ENCODE measurements around the gene HIC1. TPM values are rescaled to one million over a fixed set of nuclear protein-coding genes. Genes with fewer than 3 reads are reported as not detected.

The HIC1 gene
- total RNA-seq, 1 experiment from 2014 or later, result 28.8 TPM

DNA sequence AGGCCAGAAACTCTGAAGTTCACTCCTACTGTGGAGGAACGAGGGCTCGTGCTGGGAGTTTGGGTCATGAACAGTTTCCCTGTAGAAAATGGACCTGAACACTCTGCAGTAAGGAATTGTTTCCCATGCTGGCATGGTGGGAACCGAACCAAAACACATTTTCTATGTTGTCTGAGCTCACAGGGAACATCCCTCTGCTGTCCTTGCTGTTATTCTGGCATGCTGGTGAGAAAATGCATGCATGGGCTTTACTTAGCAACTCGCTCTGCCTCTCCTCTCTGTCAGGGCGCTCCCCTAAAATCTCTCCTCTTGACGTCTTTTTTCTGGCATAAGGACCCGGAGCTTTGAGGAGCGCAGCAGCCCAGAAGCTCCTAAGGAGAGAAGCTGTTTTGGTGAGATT, 35.2 kb upstream of the HIC1 start:
- H3K27me3 ChIP-seq (replicated peaks), result peaks cover 60% of the 10 kb centered on the region
- H3K4me1 ChIP-seq (replicated peaks), result peaks cover 10% of the 10 kb centered on the region
- H3K9me3 ChIP-seq (replicated peaks), result no peaks in the 10 kb centered on the region; the same call in 1 of the 2 replicates
- H3K36me3 ChIP-seq, result no peaks in the 10 kb centered on the region
- no peak overlapping the region for H3K4me3 ChIP-seq
- DNase-seq (ENCODE audit: low read depth in 1 of 2, low spot score in 2 of 2), result no peak
- no peak overlapping the region for H3K27ac ChIP-seq

DNA sequence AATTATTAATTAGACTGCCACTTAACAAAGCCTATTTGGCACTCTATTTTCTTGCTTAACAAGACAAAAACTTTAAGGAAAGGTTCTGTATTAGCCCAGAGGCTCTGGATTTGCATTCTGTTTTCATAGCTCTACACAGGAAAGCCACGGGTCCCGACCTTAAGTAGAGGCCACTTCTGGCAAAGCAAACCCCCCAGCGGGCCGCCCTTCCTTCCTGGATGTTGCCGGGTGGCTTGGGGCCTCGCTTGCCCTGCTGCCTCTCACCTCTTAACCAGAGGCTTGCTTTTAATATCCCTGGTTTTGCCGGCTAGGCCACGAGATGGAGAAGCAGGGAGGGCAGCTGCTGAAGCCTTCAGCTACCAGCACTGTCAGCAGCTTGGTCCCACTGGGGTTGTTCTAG, 34.2 kb upstream of the HIC1 start:
- Histone ChIP-seq H3K27me3 (replicated peaks) (peaks cover 70% of the 10 kb centered on the region), H3K27ac (no peak overlapping the region), H3K4me3 (no peak overlapping the region), H3K36me3 (no peaks in the 10 kb centered on the region), H3K4me1 (replicated peaks) (peaks cover 20% of the 10 kb centered on the region), H3K9me3 (replicated peaks) (no peaks in the 10 kb centered on the region; the same call in 1 of the 2 replicates)
- no peak for DNase-seq (ENCODE audit: low read depth in 1 of 2, low spot score in 2 of 2)

GRCh38 chr17:2022647-2023240, 32.2 kb upstream of the HIC1 start:
- H3K4me3 ChIP-seq, result no peak overlapping the region
- H3K9me3 ChIP-seq (replicated peaks), result no peaks in the 10 kb centered on the region; the same call in 1 of the 2 replicates
- H3K27me3 ChIP-seq (replicated peaks), result peaks cover 72% of the 10 kb centered on the region
- DNase-seq (ENCODE audit: low read depth in 1 of 2, low spot score in 2 of 2), result no peak
- H3K27ac ChIP-seq, result no peak overlapping the region
- peaks cover 26% of the 10 kb centered on the region for H3K4me1 ChIP-seq (replicated peaks)
- no peaks in the 10 kb centered on the region for H3K36me3 ChIP-seq

DNA sequence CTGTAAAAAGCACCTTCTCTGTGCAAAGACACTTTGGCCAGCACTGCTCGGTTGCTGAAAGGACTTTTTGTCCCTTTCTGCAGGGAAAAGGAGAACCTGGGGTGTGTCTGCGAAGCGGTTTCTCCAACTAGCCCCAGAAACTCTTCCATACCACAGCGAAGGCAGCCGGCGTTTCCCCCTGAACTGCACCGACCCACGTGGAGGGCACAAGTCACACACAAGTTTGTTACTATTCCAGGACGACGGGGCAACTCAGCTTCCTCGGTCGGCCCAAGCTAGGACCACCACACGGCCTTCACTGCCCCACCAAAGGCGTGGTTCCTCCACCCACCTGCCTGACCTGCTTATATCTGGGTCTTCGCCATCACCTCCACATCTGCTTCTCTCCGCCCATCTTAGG, 31.6 kb upstream of the HIC1 start:
- Histone ChIP-seq H3K4me3 (no peak overlapping the region), H3K4me1 (replicated peaks) (peaks cover 26% of the 10 kb centered on the region), H3K27me3 (replicated peaks) (peaks cover 69% of the 10 kb centered on the region), H3K9me3 (replicated peaks) (no peaks in the 10 kb centered on the region; the same call in 1 of the 2 replicates), H3K27ac (no peak overlapping the region), H3K36me3 (no peaks in the 10 kb centered on the region)
- no peak for DNase-seq (ENCODE audit: low read depth in 1 of 2, low spot score in 2 of 2)

DNA sequence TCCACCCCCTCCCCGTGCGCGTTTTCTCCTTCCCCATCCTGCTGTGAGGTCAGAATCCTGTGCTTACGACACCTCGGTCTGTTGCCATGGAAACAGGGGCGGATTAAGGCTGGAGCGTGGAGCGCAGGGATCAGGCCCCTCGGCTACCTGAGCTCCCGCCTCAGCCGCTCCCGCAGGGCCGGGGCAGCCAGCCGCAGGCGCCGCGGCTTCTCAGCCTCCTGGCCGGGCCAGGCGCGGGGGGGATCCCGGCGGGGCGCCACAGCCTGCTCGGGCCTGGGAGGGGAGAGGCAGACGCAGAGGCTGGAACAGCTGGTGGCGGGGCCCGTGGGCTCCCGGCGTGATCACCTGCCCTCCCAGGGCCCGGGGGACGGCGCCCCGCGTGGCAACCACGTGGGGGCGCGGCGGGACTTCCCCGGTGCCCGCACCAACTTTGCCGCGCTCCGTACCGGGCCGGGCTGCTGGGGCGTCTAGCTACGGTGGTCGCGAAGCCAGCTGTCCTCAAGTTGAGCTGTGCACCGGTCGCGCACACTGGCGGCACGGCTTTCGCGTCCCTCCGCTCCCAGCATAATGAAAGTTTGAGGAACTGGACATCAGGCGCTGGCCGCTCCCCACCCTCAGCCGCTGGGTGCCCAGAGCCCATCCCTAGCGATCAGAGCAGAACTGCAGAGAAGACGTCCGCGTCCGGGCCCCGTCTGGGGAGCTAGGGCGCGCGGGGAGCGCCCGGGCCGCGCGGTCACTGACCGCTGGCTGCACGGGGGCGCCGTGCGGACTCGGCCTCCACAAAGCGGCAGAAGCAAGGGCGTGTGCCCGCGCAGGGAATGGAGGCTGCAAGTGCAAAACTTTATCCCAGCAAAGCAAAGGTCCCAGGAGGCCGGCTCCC, 31.0 kb upstream of the HIC1 start:
- H3K36me3 ChIP-seq, result no peaks in the 10 kb centered on the region
- no peak overlapping the region for H3K27ac ChIP-seq
- peaks cover 62% of the 10 kb centered on the region for H3K27me3 ChIP-seq (replicated peaks)
- no peak for DNase-seq (ENCODE audit: low read depth in 1 of 2, low spot score in 2 of 2)
- H3K9me3 ChIP-seq (replicated peaks), result no peaks in the 10 kb centered on the region; the same call in 1 of the 2 replicates
- H3K4me3 ChIP-seq, result no peak overlapping the region
- H3K4me1 ChIP-seq (replicated peaks), result peaks cover 26% of the 10 kb centered on the region

- H3K4me3 ChIP-seq, result peak overlapping the region; percentile 19
- H3K27ac ChIP-seq, result no peak overlapping the region
- H3K27me3 ChIP-seq (replicated peaks), result peaks cover 55% of the 10 kb centered on the region
- DNase-seq (ENCODE audit: low read depth in 1 of 2, low spot score in 2 of 2), result no peak
- H3K36me3 ChIP-seq, result no peaks in the 10 kb centered on the region
- H3K9me3 ChIP-seq (replicated peaks), result no peaks in the 10 kb centered on the region; the same call in 1 of the 2 replicates
- peaks cover 29% of the 10 kb centered on the region for H3K4me1 ChIP-seq (replicated peaks)
Observed at GRCh38 chr17:2024572-2025219, 30.2 kb upstream of the HIC1 start.

GRCh38 chr17:2025220-2025621, 29.7 kb upstream of the HIC1 start, which contains the start of gene RTN4RL1:
Gene RTN4RL1 (minus strand): TSS chr17:2025334. CDS start chr17:2024865, 469 bp downstream.
- peak within 1 kb of the TSS; percentile 19 for H3K4me3 ChIP-seq
- DNase-seq (ENCODE audit: low read depth in 1 of 2, low spot score in 2 of 2), result no peak
- peaks cover 3% of the 10 kb centered on the region for H3K36me3 ChIP-seq
- no peak within 1 kb of the TSS for H3K27ac ChIP-seq
- peaks cover 50% of the 10 kb centered on the region for H3K27me3 ChIP-seq (replicated peaks)
- peaks cover 30% of the 10 kb centered on the region for H3K4me1 ChIP-seq (replicated peaks)
- no peaks in the 10 kb centered on the region; the same call in 1 of the 2 replicates for H3K9me3 ChIP-seq (replicated peaks)

- peak; percentile 24 to 68 for DNase-seq (ENCODE audit: low read depth in 1 of 2, low spot score in 2 of 2)
- H3K4me3 ChIP-seq, result peak overlapping the region; percentile 19
- peaks cover 45% of the 10 kb centered on the region for H3K27me3 ChIP-seq (replicated peaks)
- no peak overlapping the region for H3K27ac ChIP-seq
- H3K4me1 ChIP-seq (replicated peaks), result peaks cover 31% of the 10 kb centered on the region
- H3K9me3 ChIP-seq (replicated peaks), result no peaks in the 10 kb centered on the region; the same call in 1 of the 2 replicates
- peaks cover 3% of the 10 kb centered on the region for H3K36me3 ChIP-seq
Observed at GRCh38 chr17:2025622-2026309, 29.1 kb upstream of the HIC1 start.

GRCh38 chr17:2027528-2028233, 27.2 kb upstream of the HIC1 start:
- H3K36me3 ChIP-seq, result peaks cover 3% of the 10 kb centered on the region
- H3K4me3 ChIP-seq, result no peak overlapping the region
- H3K27ac ChIP-seq, result no peak overlapping the region
- peaks cover 35% of the 10 kb centered on the region for H3K4me1 ChIP-seq (replicated peaks)
- no peaks in the 10 kb centered on the region; the same call in 1 of the 2 replicates for H3K9me3 ChIP-seq (replicated peaks)
- peaks cover 37% of the 10 kb centered on the region for H3K27me3 ChIP-seq (replicated peaks)
- no peak for DNase-seq (ENCODE audit: low read depth in 1 of 2, low spot score in 2 of 2)

- Histone ChIP-seq H3K36me3 (peaks cover 3% of the 10 kb centered on the region), H3K27ac (no peak overlapping the region), H3K4me1 (replicated peaks) (peaks cover 35% of the 10 kb centered on the region), H3K9me3 (replicated peaks) (no peaks in the 10 kb centered on the region; the same call in 1 of the 2 replicates), H3K27me3 (replicated peaks) (peaks cover 32% of the 10 kb centered on the region), H3K4me3 (no peak overlapping the region)
- DNase-seq (ENCODE audit: low read depth in 1 of 2, low spot score in 2 of 2), result no peak
Observed at GRCh38 chr17:2028234-2028614, 26.7 kb upstream of the HIC1 start.

- no peak overlapping the region for H3K27ac ChIP-seq
- no peaks in the 10 kb centered on the region; the same call in 1 of the 2 replicates for H3K9me3 ChIP-seq (replicated peaks)
- H3K27me3 ChIP-seq (replicated peaks), result peaks cover 29% of the 10 kb centered on the region
- DNase-seq (ENCODE audit: low read depth in 1 of 2, low spot score in 2 of 2), result no peak
- peaks cover 34% of the 10 kb centered on the region for H3K4me1 ChIP-seq (replicated peaks)
- peaks cover 3% of the 10 kb centered on the region for H3K36me3 ChIP-seq
- H3K4me3 ChIP-seq, result no peak overlapping the region
Observed at GRCh38 chr17:2028737-2029136, 26.2 kb upstream of the HIC1 start.

DNA sequence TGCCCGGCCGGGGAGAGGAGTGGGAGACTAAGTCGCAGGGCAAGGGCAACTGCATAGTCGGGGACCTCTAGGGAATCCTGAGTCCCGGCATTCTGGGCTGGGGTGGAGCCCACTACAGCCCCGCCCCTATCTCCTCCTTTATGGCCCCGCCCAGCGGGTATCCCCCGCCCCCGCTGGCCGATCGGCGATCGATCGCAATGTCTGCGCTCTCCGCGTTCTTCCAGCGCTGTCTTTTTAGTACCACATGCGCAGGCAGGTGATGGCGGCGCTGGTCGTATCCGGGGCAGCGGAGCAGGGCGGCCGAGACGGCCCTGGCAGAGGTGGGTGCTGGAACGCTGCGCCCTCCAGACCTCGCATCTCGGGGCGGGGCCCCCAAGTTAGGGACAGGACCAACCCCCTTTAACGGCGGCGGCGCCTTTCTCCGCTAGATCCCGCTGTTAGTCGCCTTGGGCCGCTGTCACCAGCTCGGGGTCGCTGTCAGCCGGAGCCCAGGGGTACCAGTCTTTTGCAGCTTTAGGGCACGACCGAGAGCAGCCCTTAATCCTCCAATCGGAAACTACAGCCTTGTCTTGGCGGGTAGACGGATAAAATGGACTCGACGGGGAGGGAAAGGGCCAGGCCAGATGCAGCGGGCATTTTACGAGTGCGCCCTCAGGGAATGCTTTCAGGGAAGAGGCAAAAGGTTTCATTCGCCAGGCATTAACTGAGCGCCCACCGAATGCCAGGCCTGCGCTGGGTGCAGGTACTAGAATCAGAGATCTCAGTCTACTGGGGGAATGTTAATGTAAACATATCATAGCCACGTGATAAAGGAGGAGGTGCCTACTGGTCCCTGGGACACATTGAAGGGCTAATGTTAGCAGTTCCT, 24.8 kb upstream of the HIC1 start, which contains the start of gene DPH1:
Gene DPH1, plus strand, starts transcription at position 243 of the 868 bp plus-strand sequence. Its CDS starts 17 bp downstream, at position 260.
- DNase-seq (ENCODE audit: low read depth in 1 of 2, low spot score in 2 of 2), result peak; percentile 74 to 90
- Histone ChIP-seq H3K9me3 (replicated peaks) (no peaks in the 10 kb centered on the region), H3K27ac (peak within 1 kb of the TSS; percentile 22), H3K36me3 (peaks cover 3% of the 10 kb centered on the region), H3K4me3 (peak within 1 kb of the TSS; percentile 90), H3K4me1 (replicated peaks) (peaks cover 20% of the 10 kb centered on the region), H3K27me3 (replicated peaks) (peaks cover 14% of the 10 kb centered on the region)

Data from SJSA1 (cell line).